SK-N-SH (cell line): ENCODE results near the gene LY6G6D. TPM values are rescaled to one million over a fixed set of nuclear protein-coding genes. Genes with fewer than 3 reads are reported as not detected.

Experiments
- CTCF ChIA-PET: fragments of 300-600, 350-600 bp; formaldehyde crosslinking; extraction: SDS; loops from one replicate; lab custom pipeline; 2021; lab: Yijun Ruan, JAX
- POLR2A ChIA-PET: fragments of 350-600 bp; sonication (Branson Sonifier 250); formaldehyde crosslinking; extraction: SDS; loops from one replicate; lab custom pipeline; 2020; ENCODE audit warnings: antibody characterized with exemption, inconsistent platforms; lab: Yijun Ruan, JAX
- DNase-seq: peaks from one replicate; pipeline ENCODE4 v3.0.0; 2012
- H2AFZ ChIP-seq: fragments of 200-600 bp; sonication (generic); 2 replicates; pipeline ENCODE4 v1.8.1; 2016; ENCODE audit warnings: antibody characterized with exemption, mild to moderate bottlenecking, low read depth
- H3F3A ChIP-seq: fragments of 200-600 bp; sonication (generic); replicated peaks from 2 replicates; pipeline ENCODE3; 2016; ENCODE audit warnings: antibody characterized with exemption, mild to moderate bottlenecking; ENCODE audit not compliant: insufficient read depth
- H3K27ac ChIP-seq, 2 experiments: fragments of 200-500 bp in 1 of 2; fragments of 200-600 bp in 1 of 2; sonication (Bioruptor generic) in 1 of 2; sonication (generic), shearing (Covaris generic) in 1 of 2; 2 replicates each; pipeline versions ENCODE4 v1.5.1 to v1.6.1; 2014 to 2016; ENCODE audit warnings: low read depth in 2 of 2, inconsistent platforms in 1 of 2, low read length in 1 of 2, mild to moderate bottlenecking in 1 of 2, mixed read lengths in 1 of 2
- H3K27me3 ChIP-seq: fragments of 200-600 bp; sonication (generic), shearing (Covaris generic); 2 replicates; pipeline ENCODE4 v1.6.1; 2016; ENCODE audit warnings: mixed run types; ENCODE audit not compliant: insufficient read depth
- H3K36me3 ChIP-seq, 2 experiments: fragments of 200-500 bp in 1 of 2; fragments of 200-600 bp in 1 of 2; sonication (Bioruptor generic) in 1 of 2; sonication (generic) in 1 of 2; replicated peaks in 1 of 2; 2 replicates each; pipeline versions ENCODE3 to v1.5.1; 2014 to 2016; ENCODE audit warnings: low read length in 1 of 2, mild to moderate bottlenecking in 1 of 2; ENCODE audit not compliant: insufficient read depth in 2 of 2, control insufficient read depth in 1 of 2
- H3K4me1 ChIP-seq, 2 experiments: fragments of 200-500 bp in 1 of 2; fragments of 200-600 bp in 1 of 2; sonication (Bioruptor generic) in 1 of 2; sonication (generic), shearing (Covaris generic) in 1 of 2; 2 replicates each; pipeline versions ENCODE4 v1.5.1 to v1.6.1; 2014 to 2016; ENCODE audit warnings: low read depth in 1 of 2, low read length in 1 of 2, mixed run types in 1 of 2; ENCODE audit not compliant: insufficient read depth in 2 of 2, control insufficient read depth in 1 of 2
- H3K4me2 ChIP-seq: fragments of 200-600 bp; sonication (generic), shearing (Covaris generic); 2 replicates; pipeline ENCODE4 v1.6.1; 2017; ENCODE audit warnings: mixed run types
- H3K4me3 ChIP-seq, 2 experiments: fragments of 200-500 bp in 1 of 2; fragments of 200-600 bp in 1 of 2; sonication (Bioruptor generic) in 1 of 2; sonication (generic), shearing (Covaris generic) in 1 of 2; 2 replicates each; pipeline versions ENCODE4 v1.5.1 to v1.8.1; 2014 to 2016; ENCODE audit warnings: low read depth in 2 of 2, inconsistent platforms in 1 of 2, low read length in 1 of 2, mild to moderate bottlenecking in 1 of 2, mixed read lengths in 1 of 2, moderate library complexity in 1 of 2
- H3K79me2 ChIP-seq: fragments of 200-600 bp; sonication (generic); 2 replicates; pipeline ENCODE4 v1.8.1; 2017; ENCODE audit warnings: mild to moderate bottlenecking; ENCODE audit not compliant: insufficient read depth
- H3K9ac ChIP-seq: fragments of 200-600 bp; sonication (generic); 2 replicates; pipeline ENCODE4 v1.6.1; 2017; ENCODE audit warnings: mixed run types
- H3K9me2 ChIP-seq: fragments of 200-600 bp; sonication (generic); 2 replicates; pipeline ENCODE4 v1.6.1; 2017; ENCODE audit warnings: mixed run types
- H3K9me3 ChIP-seq: fragments of 200-600 bp; sonication (generic); 2 replicates; pipeline ENCODE4 v1.6.1; 2017; ENCODE audit warnings: mixed run types, mild to moderate bottlenecking, moderate library complexity
- H4K20me1 ChIP-seq: fragments of 200-600 bp; sonication (generic); 2 replicates; pipeline ENCODE4 v1.6.1; 2017; ENCODE audit warnings: mild to moderate bottlenecking, mixed run types; ENCODE audit not compliant: insufficient read depth
- CHD2 ChIP-seq: fragments of 150-350 bp; IDR thresholded peaks from 2 replicates; pipeline ENCODE4 v1.6.1; 2018; ENCODE audit warnings: low read length; ENCODE audit not compliant: partially characterized antibody
- ELF1 ChIP-seq: IDR thresholded peaks from 2 replicates; pipeline ENCODE4 v1.4.0; 2012
- EP300 ChIP-seq, 2 experiments: IDR thresholded peaks; 2 replicates each; pipeline versions ENCODE4 v1.4.0 to v1.6.1; 2012; ENCODE audit warnings: borderline replicate concordance in 1 of 2, low read depth in 1 of 2, low read length in 1 of 2
- FOSL2 ChIP-seq: IDR thresholded peaks from 2 replicates; pipeline ENCODE4 v1.4.0; 2012; ENCODE audit warnings: low read depth, mild to moderate bottlenecking, moderate library complexity, borderline replicate concordance
- FOXJ3 ChIP-seq: sonication (generic); formaldehyde crosslinking; IDR thresholded peaks from 2 replicates; pipeline ENCODE4 v1.5.1; 2020; ENCODE audit warnings: mild to moderate bottlenecking, missing genetic modification reagents
- FOXM1 ChIP-seq: IDR thresholded peaks from 2 replicates; pipeline ENCODE4 v1.4.0; 2012; ENCODE audit warnings: low read depth, mild to moderate bottlenecking
- GABPA ChIP-seq: IDR thresholded peaks from 2 replicates; pipeline ENCODE4 v1.4.0; 2012; ENCODE audit warnings: low read depth, mild to moderate bottlenecking
- GATA2 ChIP-seq: sonication (generic); formaldehyde crosslinking; IDR thresholded peaks from 2 replicates; pipeline ENCODE4 v1.5.0; 2020; ENCODE audit warnings: mild to moderate bottlenecking, missing genetic modification reagents
- MAX ChIP-seq: IDR thresholded peaks from 2 replicates; pipeline ENCODE4 v1.4.0; 2012; ENCODE audit warnings: low read depth
- MEF2A ChIP-seq: IDR thresholded peaks from 2 replicates; pipeline ENCODE4 v1.4.0; 2012; ENCODE audit warnings: low read depth, borderline replicate concordance
- MXI1 ChIP-seq: IDR thresholded peaks from 2 replicates; pipeline ENCODE4 v1.6.1; 2012; ENCODE audit warnings: mild to moderate bottlenecking, low read depth, low read length, improper control_type of control experiment
- NFIC ChIP-seq: IDR thresholded peaks from 2 replicates; pipeline ENCODE4 v1.4.0; 2012; ENCODE audit warnings: borderline replicate concordance
- NRF1 ChIP-seq: IDR thresholded peaks from 2 replicates; pipeline ENCODE4 v1.6.1; 2012; ENCODE audit warnings: low read depth, mild to moderate bottlenecking, low read length
- PBX3 ChIP-seq: IDR thresholded peaks from 2 replicates; pipeline ENCODE4; 2012
- POLR2AphosphoS5 ChIP-seq: IDR thresholded peaks from 2 replicates; pipeline ENCODE4 v1.6.1; 2012; ENCODE audit warnings: low read depth, low read length
- RAD21 ChIP-seq: IDR thresholded peaks from 2 replicates; pipeline ENCODE4 v1.6.1; 2012; ENCODE audit warnings: mild to moderate bottlenecking, low read length
- RCOR1 ChIP-seq: fragments of 150-350 bp; IDR thresholded peaks from 2 replicates; pipeline ENCODE4 v1.6.1; 2017; ENCODE audit warnings: antibody characterized with exemption, low read length
- REST ChIP-seq: IDR thresholded peaks from 2 replicates; pipeline ENCODE4 v1.6.1; 2012; ENCODE audit warnings: mild to moderate bottlenecking, low read depth, low read length, moderate library complexity
- SIN3A ChIP-seq: IDR thresholded peaks from 2 replicates; pipeline ENCODE4 v1.6.1; 2012; ENCODE audit warnings: low read depth, mild to moderate bottlenecking, low read length, moderate library complexity, borderline replicate concordance
- TAF1 ChIP-seq: IDR thresholded peaks from 2 replicates; pipeline ENCODE4 v1.6.1; 2012; ENCODE audit warnings: low read depth, mild to moderate bottlenecking, low read length, moderate library complexity, borderline replicate concordance
- TCF12 ChIP-seq: IDR thresholded peaks from 2 replicates; pipeline ENCODE4 v1.4.0; 2012
- USF2 ChIP-seq: fragments of 150-350 bp; IDR thresholded peaks from 2 replicates; pipeline ENCODE4 v1.6.1; 2017; ENCODE audit warnings: antibody characterized with exemption, low read length, low read depth, borderline replicate concordance
- YY1 ChIP-seq: IDR thresholded peaks from 2 replicates; pipeline ENCODE4 v1.4.0; 2012; ENCODE audit warnings: low read depth, mild to moderate bottlenecking
- ZBTB33 ChIP-seq: IDR thresholded peaks from 2 replicates; pipeline ENCODE4 v1.4.0; 2012; ENCODE audit warnings: low read depth, borderline replicate concordance
- WGBS: methylation state at CpG from one replicate; pipeline ENCODE4 v1.1.6; 2017; ENCODE audit warnings: low lambda C conversion rate; 5-methylcytosine and 5-hydroxymethylcytosine counted together
- polyA plus RNA-seq, 3 experiments: library from polyadenylated mRNA; depleted of rRNA; stranded (reverse); fragments of >200 nt; gene quantifications; 2 replicates each; pipeline ENCODE4 v1.2.3, GENCODE V29; 2012

The LY6G6D gene
- polyA plus RNA-seq, 1 of the 3 experiments (the other 2 are of a cell fraction) = not detected

- H3K9me2 ChIP-seq = no peaks in the 10 kb centered on the region
- peak overlapping the region; percentile 51 to 88; a peak in 3 of 4 replicates for H3K27ac ChIP-seq
- peak overlapping the region in 1 of 2 experiments; percentile 42; a peak in 1 of 4 replicates for H3K4me3 ChIP-seq
- ChIA-PET POLR2A (interaction anchor here (0.6 to 1.8 kb wide), 6 partner anchors 56 to 1233 kb away, joined by 3 to 6 read pairs (median 3); partner anchors contain the start of genes HSPA1A, HSPA1B, HSPA1L and VARS1), CTCF (interaction anchor here (1.3 to 5.5 kb wide), 7 partner anchors 9 to 92 kb away, joined by 3 to 39 read pairs (median 9); partner anchors contain the start of genes DDAH2, LSM2 and LY6G5C)
- H3K9ac ChIP-seq = peak overlapping the region; percentile 72
- peaks cover 12% of the 10 kb centered on the region for H4K20me1 ChIP-seq
- H3K4me1 ChIP-seq = peaks cover 22 to 31% of the 10 kb centered on the region in 2 experiments; a peak in 3 of 4 replicates
- peaks cover 12 to 19% of the 10 kb centered on the region in 2 experiments for H3K36me3 ChIP-seq
- no peaks in the 10 kb centered on the region for H3K9me3 ChIP-seq
- H2AFZ ChIP-seq = peak overlapping the region; percentile 63; the same call in 1 of the 2 replicates
- H3K27me3 ChIP-seq = no peaks in the 10 kb centered on the region
- WGBS = 55% methylated on average over 6 of the region's 6 CpGs
- H3K79me2 ChIP-seq = peaks cover 54% of the 10 kb centered on the region
- H3F3A ChIP-seq = peaks cover 32% of the 10 kb centered on the region
- H3K4me2 ChIP-seq = peak overlapping the region; percentile 99
- DNase-seq = no peak
- 0 out of 2 replicates have a peak, but pooled peaks have one; percentile 5 for TF ChIP-seq TAF1
- TF ChIP-seq NFIC = no peak
- TF ChIP-seq GABPA = no peak
- peak; percentile 65; the same call in 1 of the 2 replicates for TF ChIP-seq POLR2AphosphoS5
- no peak for TF ChIP-seq RCOR1
- TF ChIP-seq ELF1 = 0 out of 2 replicates have a peak, but pooled peaks have one; percentile 5
- TF ChIP-seq SIN3A = no peak
- no peak for TF ChIP-seq PBX3
- no peak for TF ChIP-seq TCF12
- no peak for TF ChIP-seq FOXM1
- peak; percentile 39; the same call in 1 of the 2 replicates for TF ChIP-seq RAD21
- TF ChIP-seq GATA2 (CRISPR knock-in tag) = no peak
- peak; percentile 41; the same call in 1 of the 2 replicates for TF ChIP-seq MAX
- no peak for TF ChIP-seq FOSL2
- no peak for TF ChIP-seq ZBTB33
- no peak for TF ChIP-seq MXI1
- TF ChIP-seq CHD2 = no peak
- no peak for TF ChIP-seq NRF1
- TF ChIP-seq REST = no peak
- no peak for TF ChIP-seq USF2
- no peak for TF ChIP-seq YY1
- no peak for TF ChIP-seq FOXJ3 (CRISPR knock-in tag)
- no peak for TF ChIP-seq EP300 (IDR thresholded peaks at IDR 0.05; ENCODE audit: borderline replicate concordance in 1 of 2, low read depth in 1 of 2, low read length in 1 of 2)
- no peak for TF ChIP-seq MEF2A
Measured at GRCh38 chr6:31737991-31738979, 23.1 kb downstream of the LY6G6D start.
